ENCODE results near the gene PRSS3. TPM values are rescaled to one million over a fixed set of nuclear protein-coding genes. Genes with fewer than 3 reads are reported as not detected.

Gene PRSS3
- total RNA-seq, 1 donor from 2014 or later = not detected

- no peak overlapping the region for H3K4me3 ChIP-seq
- no peaks in the 10 kb centered on the region for H3K27me3 ChIP-seq
- H3K4me1 ChIP-seq = no peaks in the 10 kb centered on the region
- intact Hi-C loops (cut with DNase I) = no loop called here
- H3K36me3 ChIP-seq = no peaks in the 10 kb centered on the region
- no peak for DNase-seq (ENCODE audit: low spot score in 2 of 2)
- no peaks in the 10 kb centered on the region for H3K9me3 ChIP-seq
- no peak for TF ChIP-seq CTCF (IDR thresholded peaks at IDR 0.05)
- H3K27ac ChIP-seq = no peak overlapping the region
Measured at GRCh38 chr9:33776578-33776977, 18.8 kb upstream of the PRSS3 start.

GRCh38 chr9:33778700-33779351 lies 16.5 kb upstream of the PRSS3 start:
- Histone ChIP-seq H3K4me3 (no peak overlapping the region), H3K9me3 (no peaks in the 10 kb centered on the region), H3K27ac (no peak overlapping the region), H3K4me1 (no peaks in the 10 kb centered on the region), H3K27me3 (no peaks in the 10 kb centered on the region), H3K36me3 (no peaks in the 10 kb centered on the region)
- TF ChIP-seq CTCF (IDR thresholded peaks at IDR 0.05) = peak; percentile 13 to 73 (median 66)
- DNase-seq (ENCODE audit: low spot score in 2 of 2) = no peak
- intact Hi-C loops (cut with DNase I) = no loop called here

- Histone ChIP-seq H3K4me3 (no peak overlapping the region), H3K27me3 (no peaks in the 10 kb centered on the region), H3K36me3 (no peaks in the 10 kb centered on the region), H3K27ac (no peak overlapping the region), H3K9me3 (no peaks in the 10 kb centered on the region), H3K4me1 (no peaks in the 10 kb centered on the region)
- TF ChIP-seq CTCF (IDR thresholded peaks at IDR 0.05) = no peak
- intact Hi-C loops (cut with DNase I) = no loop called here
- DNase-seq (ENCODE audit: low spot score in 2 of 2) = no peak
Measured at GRCh38 chr9:33780276-33780675, 15.1 kb upstream of the PRSS3 start.

GRCh38 chr9:33781736-33782135 lies 13.6 kb upstream of the PRSS3 start:
- no peak for DNase-seq (ENCODE audit: low spot score in 2 of 2)
- no peaks in the 10 kb centered on the region for H3K4me1 ChIP-seq
- no peaks in the 10 kb centered on the region for H3K9me3 ChIP-seq
- no peak overlapping the region for H3K27ac ChIP-seq
- no peak overlapping the region for H3K4me3 ChIP-seq
- TF ChIP-seq CTCF (IDR thresholded peaks at IDR 0.05) = no peak
- H3K36me3 ChIP-seq = no peaks in the 10 kb centered on the region
- intact Hi-C loops (cut with DNase I) = no loop called here
- H3K27me3 ChIP-seq = no peaks in the 10 kb centered on the region

GRCh38 chr9:33782395-33783152 lies 12.8 kb upstream of the PRSS3 start:
- no peak for DNase-seq (ENCODE audit: low spot score in 2 of 2)
- Histone ChIP-seq H3K27me3 (no peaks in the 10 kb centered on the region), H3K4me1 (no peaks in the 10 kb centered on the region), H3K9me3 (no peaks in the 10 kb centered on the region), H3K36me3 (no peaks in the 10 kb centered on the region), H3K27ac (no peak overlapping the region), H3K4me3 (no peak overlapping the region)
- intact Hi-C loops (cut with DNase I) = no loop called here
- TF ChIP-seq CTCF (IDR thresholded peaks at IDR 0.05) = no peak
